Skeletal muscle cell (primary cell): Measurements from ENCODE around the gene USH1G.
"Not testable (repeated sequence)": the region's sequence is repeated elsewhere in the genome, so short reads cannot be mapped to it uniquely, and the experiment has no call there.

Experiments
- DNase-seq: peaks from one replicate; pipeline ENCODE4 v3.0.0-alpha.2; 2010; ENCODE audit warnings: low read depth
- H3K4me3 ChIP-seq: 2 replicates; pipeline ENCODE4 v1.5.1; 2011; ENCODE audit warnings: low read depth, mild to moderate bottlenecking, control low read depth, low read length, moderate library complexity

Gene USH1G

GRCh38 chr17:74935585-74936469 lies 12.8 kb upstream of the USH1G start, which contains the start of gene OTOP3:
OTOP3 (plus strand) TSS chr17:74935898; CDS start chr17:74935922, 24 bp downstream.
- no peak within 1 kb of the TSS for H3K4me3 ChIP-seq
- DNase-seq, result no peak

DNA sequence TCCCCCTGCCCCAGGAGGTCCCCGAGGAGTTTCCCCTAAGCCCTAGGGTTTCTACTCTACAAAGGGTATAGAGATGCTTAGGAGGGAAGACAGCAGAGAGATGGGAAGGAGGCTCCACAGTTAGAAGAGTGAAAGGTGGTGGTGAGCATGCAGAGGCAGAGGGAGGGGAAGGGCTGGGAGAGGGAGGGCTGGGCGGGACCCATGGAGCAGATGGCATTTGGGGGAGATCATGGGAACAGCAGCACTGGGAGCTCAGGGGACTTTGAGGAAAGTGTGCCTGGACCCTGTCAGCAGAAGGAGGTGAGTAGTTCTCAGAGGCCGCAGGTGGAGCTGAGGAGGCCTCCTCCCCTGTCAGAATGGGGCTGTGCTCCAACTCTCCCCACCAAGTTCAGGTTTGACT lies 12.0 kb upstream of the USH1G start:
- DNase-seq, result no peak
- no peak overlapping the region for H3K4me3 ChIP-seq

DNA sequence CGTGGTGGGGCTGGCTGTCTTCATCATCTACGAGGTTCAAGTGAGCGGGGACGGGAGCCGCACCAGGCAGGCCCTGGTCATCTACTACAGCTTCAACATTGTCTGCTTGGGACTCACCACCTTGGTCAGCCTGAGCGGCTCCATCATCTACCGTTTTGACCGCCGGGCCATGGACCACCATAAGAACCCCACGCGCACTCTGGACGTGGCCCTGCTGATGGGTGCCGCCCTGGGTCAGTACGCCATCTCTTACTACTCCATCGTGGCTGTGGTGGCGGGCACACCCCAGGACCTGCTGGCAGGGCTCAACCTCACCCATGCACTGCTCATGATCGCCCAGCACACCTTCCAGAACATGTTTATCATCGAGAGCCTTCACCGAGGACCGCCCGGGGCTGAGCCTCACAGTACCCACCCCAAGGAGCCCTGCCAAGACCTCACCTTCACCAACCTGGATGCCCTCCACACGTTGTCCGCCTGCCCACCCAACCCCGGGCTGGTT lies 7.5 kb upstream of the USH1G start:
- no peak for DNase-seq

DNA sequence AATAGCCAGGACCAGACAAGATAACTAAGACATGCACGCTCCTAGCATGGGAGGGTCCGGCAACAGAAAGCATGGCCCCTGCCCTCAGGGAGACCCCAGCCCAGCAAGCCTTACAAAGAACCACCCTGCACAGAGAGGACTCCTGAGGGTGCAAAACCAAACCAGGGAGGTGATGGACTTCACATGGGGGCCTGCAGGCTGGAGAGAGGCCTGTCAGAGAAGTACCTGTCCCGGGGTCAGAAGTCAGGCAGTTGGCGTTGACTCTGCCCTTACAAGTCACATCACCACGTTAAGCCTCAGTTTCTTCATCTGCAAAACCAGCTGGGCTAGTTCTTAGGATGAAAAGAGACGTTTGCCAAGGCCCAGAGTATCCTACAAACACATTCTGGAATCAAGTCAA lies 5.7 kb upstream of the USH1G start:
- no peak for DNase-seq
- no peak overlapping the region for H3K4me3 ChIP-seq

More for the DNA sequence above, 7.5 kb upstream of the USH1G start:
- H3K4me3 ChIP-seq, result no peak overlapping the region

GRCh38 chr17:74925242-74925641 lies 2.2 kb upstream of the USH1G start:
- no peak for DNase-seq
- no peak overlapping the region for H3K4me3 ChIP-seq

GRCh38 chr17:74924250-74924948 lies 1.3 kb upstream of the USH1G start, which contains the start of gene OTOP2:
OTOP2 (plus strand) TSS chr17:74924273; CDS start chr17:74924633, 360 bp downstream.
- H3K4me3 ChIP-seq, result peak within 1 kb of the TSS; percentile 27
- no peak for DNase-seq

GRCh38 chr17:74923538-74924249 lies 639 bp upstream of the USH1G start:
- peak overlapping the region; percentile 27 for H3K4me3 ChIP-seq
- DNase-seq, result no peak

- no peak overlapping the region for H3K4me3 ChIP-seq
- no peak for DNase-seq
These were observed 883 bp downstream of the USH1G start for GRCh38 chr17:74922172-74922571.

- no peak for DNase-seq
- H3K4me3 ChIP-seq, result no peak overlapping the region
These were observed 1.3 kb downstream of the USH1G start for GRCh38 chr17:74921769-74922168.

- DNase-seq, result no peak
- no peak overlapping the region for H3K4me3 ChIP-seq
These were observed 1.9 kb downstream of the USH1G start for GRCh38 chr17:74921026-74921681.

DNA sequence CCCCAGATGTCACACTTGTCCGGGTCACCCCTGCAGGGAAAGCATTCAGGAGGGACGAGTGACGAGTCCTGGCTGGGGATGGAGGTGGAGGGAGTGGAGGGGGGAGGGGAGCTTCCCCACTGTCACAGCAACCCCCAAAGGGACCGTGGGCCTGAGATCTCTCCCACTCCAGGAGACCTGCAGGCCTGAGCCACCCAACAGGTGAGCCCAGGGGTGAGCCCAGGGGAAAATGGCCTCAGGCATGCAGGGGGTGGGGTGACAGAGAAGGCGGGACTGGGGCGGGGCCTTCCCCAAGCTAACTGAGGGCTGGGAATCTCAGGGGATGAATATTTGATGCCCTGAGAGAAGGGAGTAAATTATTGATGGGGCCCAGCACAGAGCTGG lies 2.4 kb downstream of the USH1G start:
- H3K4me3 ChIP-seq, result no peak overlapping the region
- no peak for DNase-seq

DNA sequence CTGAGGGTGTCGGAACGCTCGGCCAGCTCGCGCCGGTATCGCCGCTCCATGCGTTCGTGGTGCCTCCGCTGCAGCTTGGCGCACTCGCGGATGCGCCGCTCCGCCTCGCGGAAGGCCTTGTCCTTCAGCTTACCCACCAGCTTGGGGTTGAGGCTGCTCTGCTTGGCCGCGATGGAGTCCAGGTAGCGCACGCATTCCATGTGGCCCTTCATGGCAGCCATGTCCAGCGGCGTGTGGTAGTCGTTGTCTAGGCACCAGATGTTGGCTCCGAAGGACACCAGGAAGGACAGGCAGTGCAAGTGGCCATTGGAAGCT lies 2.8 kb downstream of the USH1G start:
- DNase-seq, result no peak
- H3K4me3 ChIP-seq, result no peak overlapping the region

GRCh38 chr17:74919440-74920305 lies 3.4 kb downstream of the USH1G start:
- no peak for DNase-seq
- no peak overlapping the region for H3K4me3 ChIP-seq

DNA sequence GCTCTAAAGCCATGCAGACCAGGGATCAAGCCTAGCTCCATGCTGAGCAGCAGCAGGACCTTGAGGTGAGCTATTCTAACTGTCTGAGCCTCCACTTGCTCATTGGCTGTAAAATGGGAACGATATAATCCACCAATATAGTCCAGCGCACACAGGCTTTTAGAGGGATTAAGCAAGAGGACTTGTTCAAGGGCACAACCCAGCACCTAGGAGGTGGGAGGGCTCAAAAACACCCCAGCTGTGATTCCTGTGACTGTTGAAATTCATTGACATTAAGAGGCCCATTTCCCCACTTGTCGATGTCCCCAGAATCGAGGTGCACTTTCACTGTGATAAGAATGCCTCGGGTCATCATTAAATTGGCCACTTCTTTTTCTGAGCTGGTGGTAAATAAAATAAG lies 4.1 kb downstream of the USH1G start:
- DNase-seq, result no peak
- H3K4me3 ChIP-seq, result no peak overlapping the region

- DNase-seq, result no peak
- H3K4me3 ChIP-seq, result no peak overlapping the region
These were observed 5.6 kb downstream of the USH1G start for GRCh38 chr17:74917430-74917829.

DNA sequence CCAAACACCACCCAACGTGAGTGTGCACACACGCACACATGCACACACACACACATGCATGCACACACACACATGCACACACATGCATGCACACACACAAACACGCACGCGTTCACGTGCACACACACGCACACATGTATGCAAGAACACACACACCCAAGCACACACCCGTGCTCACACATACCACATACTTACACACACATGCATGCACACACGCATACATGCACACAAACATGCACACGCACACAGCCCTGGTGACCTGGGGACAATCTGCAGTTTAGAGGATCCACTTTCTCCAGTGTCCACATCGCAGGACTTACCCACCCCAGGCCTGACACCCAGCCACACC lies 6.2 kb downstream of the USH1G start:
- no peak for DNase-seq
- H3K4me3 ChIP-seq, result no peak overlapping the region

- no peak overlapping the region for H3K4me3 ChIP-seq
- no peak for DNase-seq
These were observed 6.8 kb downstream of the USH1G start for GRCh38 chr17:74916136-74916850.

DNA sequence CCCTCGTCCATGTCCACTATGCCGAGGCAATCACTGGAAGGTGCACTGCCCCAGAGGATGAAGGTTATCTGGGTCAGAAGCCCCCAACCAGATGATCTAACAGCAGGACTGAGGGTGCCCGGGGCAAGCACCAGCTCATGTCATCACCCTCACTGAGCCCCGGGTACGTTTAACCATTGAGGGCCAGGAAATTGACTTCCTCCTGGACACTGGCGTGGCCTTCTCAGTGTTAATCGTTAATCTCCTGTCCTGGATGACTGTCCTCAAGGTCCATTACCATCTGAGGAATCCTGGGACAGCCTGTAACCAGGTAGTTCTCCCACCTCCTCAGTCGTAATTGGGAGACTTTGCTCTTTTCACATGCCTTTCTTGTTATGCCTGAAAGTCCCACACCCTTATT lies 11.6 kb downstream of the USH1G start:
- not testable (repeated sequence) for DNase-seq, H3K4me3 ChIP-seq
